Activated naive CD4-positive, alpha-beta T cell treated with anti-CD3 and anti-CD28 coated beads for 36 hours (primary cell): ENCODE data around the gene RAB6B. TPM values are rescaled to one million over a fixed set of nuclear protein-coding genes. Genes with fewer than 3 reads are reported as not detected.
A peak's percentile ranks its signal among the peaks of the same experiment; 100 is the strongest.

Experiments used
- CTCF ChIA-PET: fragments of 350-600 bp; sonication (Branson Sonifier 250); formaldehyde crosslinking; loops from one replicate; lab custom pipeline; 2021; ENCODE audit warnings: antibody characterized with exemption; lab: Charles Lee
- DNase-seq: peaks from one replicate; pipeline ENCODE4 v3.0.0-alpha.2; 2020
- H3K27ac Mint-ChIP-seq: one replicate; pipeline ENCODE4 v1.8.0; 2021; ENCODE audit warnings: mild to moderate bottlenecking, mixed read lengths
- H3K27me3 Mint-ChIP-seq: one replicate; pipeline ENCODE4 v1.8.0; 2021; ENCODE audit warnings: low read depth, mixed read lengths
- H3K36me3 Mint-ChIP-seq: one replicate; pipeline ENCODE4 v1.8.0; 2021; ENCODE audit warnings: low read depth, mixed read lengths
- H3K4me1 Mint-ChIP-seq: one replicate; pipeline ENCODE4 v1.8.0; 2021; ENCODE audit warnings: low read depth, mixed read lengths
- H3K4me3 Mint-ChIP-seq: one replicate; pipeline ENCODE4 v1.8.0; 2021; ENCODE audit warnings: mild to moderate bottlenecking, moderate library complexity, mixed read lengths
- H3K9me3 Mint-ChIP-seq: one replicate; pipeline ENCODE4 v1.8.0; 2021; ENCODE audit warnings: mixed read lengths
- intact Hi-C: fragments of 100-400 bp; cut with micrococcal nuclease; formaldehyde crosslinking; loops from one replicate; pipeline ENCODE4 v1.15.1; 2023
- total RNA-seq, 2 experiments: library from RNA; stranded (reverse); gene quantifications; one replicate each; pipeline ENCODE4 v1.2.3, GENCODE V29; 2021

The RAB6B gene
- total RNA-seq, 2 experiments from 2014 or later, result not detected

DNA sequence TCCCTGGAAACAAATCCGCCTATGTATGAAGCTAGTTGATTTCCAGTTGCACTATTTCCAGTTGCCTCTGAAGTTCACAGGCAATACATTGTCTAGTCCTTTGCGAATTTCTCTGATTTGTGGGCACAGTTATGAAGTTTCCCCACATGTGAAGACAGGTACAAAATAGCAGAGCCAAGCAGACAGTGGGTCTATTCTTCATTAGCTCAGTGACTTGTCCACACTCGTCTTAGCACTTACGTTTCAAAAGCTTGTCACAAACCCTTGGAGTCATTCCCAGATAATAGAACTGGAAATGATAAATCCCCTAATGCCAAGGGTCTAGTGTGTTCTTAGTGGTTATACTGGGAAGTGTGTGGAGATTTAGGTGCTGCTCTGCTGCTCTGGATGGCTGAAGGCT is 75.6 kb downstream of the RAB6B start:
- no peak for DNase-seq
- Mint-ChIP-seq H3K36me3 (peaks cover 52% of the 10 kb centered on the region), H3K4me3 (no peak overlapping the region)

DNA sequence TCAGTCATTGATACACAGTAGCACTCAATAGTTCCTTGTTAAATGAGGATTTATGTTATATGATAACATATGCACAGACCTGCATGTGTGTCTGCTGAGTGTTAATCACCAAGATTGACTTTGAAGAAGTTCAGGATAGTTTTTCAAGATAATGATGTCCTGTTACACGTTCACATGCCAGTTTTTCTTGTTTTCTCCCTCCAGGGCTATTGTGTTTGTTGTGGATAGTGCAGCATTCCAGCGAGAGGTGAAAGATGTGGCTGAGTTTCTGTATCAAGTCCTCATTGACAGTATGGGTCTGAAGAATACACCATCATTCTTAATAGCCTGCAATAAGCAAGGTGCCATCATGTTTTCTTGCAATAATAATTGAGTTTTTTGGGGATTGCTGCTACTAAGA is 80.3 kb downstream of the RAB6B start:
- intact Hi-C loops, result no loop called here
- Mint-ChIP-seq H3K9me3 (no peaks in the 10 kb centered on the region), H3K4me3 (no peak overlapping the region), H3K27me3 (no peaks in the 10 kb centered on the region), H3K4me1 (peaks cover 10% of the 10 kb centered on the region), H3K27ac (no peak overlapping the region), H3K36me3 (peaks cover 39% of the 10 kb centered on the region)
- DNase-seq, result no peak
- CTCF ChIA-PET, result no interaction called here

More for the DNA sequence above, 75.6 kb downstream of the RAB6B start:
- Mint-ChIP-seq H3K27ac (no peak overlapping the region), H3K4me1 (peaks cover 2% of the 10 kb centered on the region), H3K27me3 (no peaks in the 10 kb centered on the region), H3K9me3 (no peaks in the 10 kb centered on the region)
- CTCF ChIA-PET, result interaction anchor here (0.6 to 2.1 kb wide), 4 partner anchors 13 to 202 kb away, joined by 3 to 7 read pairs (median 3); no protein-coding TSS in a partner anchor
- intact Hi-C loops, result no loop called here

DNA sequence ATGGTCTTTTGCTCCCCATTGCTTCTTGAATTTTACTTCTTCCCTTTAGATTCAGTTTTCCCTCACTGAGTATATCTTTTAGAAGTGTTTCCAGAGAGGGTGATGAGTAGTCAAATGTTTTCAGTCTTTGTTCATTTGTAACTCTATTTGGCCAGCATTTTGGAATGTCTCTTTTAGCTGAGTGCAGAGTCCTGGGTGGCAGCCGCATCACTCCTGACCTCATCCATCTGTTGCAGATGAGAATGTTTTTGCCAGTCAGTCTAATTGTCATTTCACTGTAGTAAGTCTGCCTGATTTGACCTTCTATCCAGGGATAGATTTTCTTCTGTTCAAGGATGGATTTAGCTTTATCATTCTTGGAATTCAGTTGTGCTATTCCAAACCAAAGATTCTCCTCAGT is 82.8 kb downstream of the RAB6B start:
- H3K27me3 Mint-ChIP-seq, result no peaks in the 10 kb centered on the region
- no peak overlapping the region for H3K4me3 Mint-ChIP-seq
- peaks cover 25% of the 10 kb centered on the region for H3K4me1 Mint-ChIP-seq
- H3K36me3 Mint-ChIP-seq, result peaks cover 42% of the 10 kb centered on the region
- intact Hi-C loops, result no loop called here
- H3K9me3 Mint-ChIP-seq, result no peaks in the 10 kb centered on the region
- no peak for DNase-seq
- CTCF ChIA-PET, result no interaction called here
- H3K27ac Mint-ChIP-seq, result no peak overlapping the region

DNA sequence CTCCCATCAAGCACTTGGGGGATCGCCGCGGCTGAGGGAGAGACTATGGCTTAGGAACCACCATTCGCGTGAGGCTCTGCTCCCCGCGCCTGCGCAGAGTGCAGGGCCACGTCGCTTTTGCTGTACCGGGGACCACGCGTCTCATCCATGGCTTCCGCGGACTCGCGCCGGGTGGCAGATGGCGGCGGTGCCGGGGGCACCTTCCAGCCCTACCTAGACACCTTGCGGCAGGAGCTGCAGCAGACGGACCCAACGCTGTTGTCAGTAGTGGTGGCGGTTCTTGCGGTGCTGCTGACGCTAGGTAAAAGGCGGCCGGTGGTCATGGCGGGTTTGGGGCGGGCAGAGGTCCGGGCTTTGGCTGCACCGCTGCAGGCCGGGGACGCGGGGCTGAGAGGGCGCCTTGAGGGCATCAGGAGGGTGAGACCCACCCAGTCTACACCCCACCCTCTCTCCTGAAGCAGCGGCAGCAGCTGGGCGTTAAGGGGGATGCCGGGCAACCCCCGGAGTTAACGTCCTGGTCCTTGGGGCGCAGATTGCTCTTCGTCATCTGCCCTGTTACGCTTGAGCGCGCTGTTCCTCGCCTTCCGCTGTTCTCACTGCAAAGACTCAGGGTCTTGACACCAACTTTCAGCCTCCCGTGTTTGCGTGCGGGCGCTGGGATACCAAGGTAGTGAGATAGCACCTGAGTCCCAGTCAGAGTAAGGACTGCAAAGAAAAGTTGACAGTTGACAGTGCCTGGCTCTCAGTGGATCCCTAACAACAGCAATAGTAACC is 89.8 kb downstream of the RAB6B start, which contains the start of gene SRPRB:
Gene SRPRB (plus strand): TSS at position 114 of the 774 bp plus-strand sequence. CDS start 34 bp downstream, at position 148.
- CTCF ChIA-PET, result interaction anchor here (0.6 to 6.1 kb wide), 4 partner anchors 12 to 1053 kb away, joined by 3 to 27 read pairs (median 4); no protein-coding TSS in a partner anchor

DNA sequence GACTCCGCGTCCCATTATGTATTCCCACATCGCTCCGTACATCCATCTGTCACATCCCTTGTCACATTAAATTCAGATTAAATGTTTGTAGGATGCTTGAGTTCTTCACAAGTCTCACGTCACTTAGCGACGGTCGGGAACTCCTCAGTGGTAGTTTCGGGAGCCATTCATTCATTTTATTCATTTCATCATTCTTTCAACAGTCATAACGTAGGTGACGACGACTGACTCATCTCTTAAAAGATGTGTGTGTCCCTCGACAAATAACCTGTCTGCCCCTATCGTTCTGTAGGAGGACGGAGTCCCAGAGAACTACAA is 90.3 kb downstream of the RAB6B start:
- peak overlapping the region; percentile 94 for H3K27ac Mint-ChIP-seq
- CTCF ChIA-PET, result interaction anchor here (6.1 kb wide), 1 partner anchor 12 kb away, joined by 27 read pairs; no protein-coding TSS in a partner anchor
- intact Hi-C loops, result loop anchor here (1.0 to 2.0 kb wide), 9 partner anchors 13 to 1389 kb away; partner anchors contain the start of genes CDV3, CEP63, DNAJC13 and NPHP3
- peaks cover 37% of the 10 kb centered on the region for H3K4me1 Mint-ChIP-seq
- H3K36me3 Mint-ChIP-seq, result peaks cover 15% of the 10 kb centered on the region
- H3K4me3 Mint-ChIP-seq, result peak overlapping the region; percentile 93
- no peak for DNase-seq
- H3K27me3 Mint-ChIP-seq, result no peaks in the 10 kb centered on the region
- H3K9me3 Mint-ChIP-seq, result no peaks in the 10 kb centered on the region

More for the DNA sequence above, 89.8 kb downstream of the RAB6B start, which contains the start of gene SRPRB:
- Mint-ChIP-seq H3K27me3 (no peaks in the 10 kb centered on the region), H3K27ac (peak within 1 kb of the TSS; percentile 94), H3K4me3 (peak within 1 kb of the TSS; percentile 93), H3K4me1 (peaks cover 38% of the 10 kb centered on the region), H3K9me3 (no peaks in the 10 kb centered on the region), H3K36me3 (peaks cover 16% of the 10 kb centered on the region)
- peak; percentile 98 for DNase-seq
- intact Hi-C loops, result loop anchor here (1.0 to 2.0 kb wide), 10 partner anchors 12 to 1389 kb away; partner anchors contain the start of genes CDV3, CEP63, DNAJC13 and NPHP3

DNA sequence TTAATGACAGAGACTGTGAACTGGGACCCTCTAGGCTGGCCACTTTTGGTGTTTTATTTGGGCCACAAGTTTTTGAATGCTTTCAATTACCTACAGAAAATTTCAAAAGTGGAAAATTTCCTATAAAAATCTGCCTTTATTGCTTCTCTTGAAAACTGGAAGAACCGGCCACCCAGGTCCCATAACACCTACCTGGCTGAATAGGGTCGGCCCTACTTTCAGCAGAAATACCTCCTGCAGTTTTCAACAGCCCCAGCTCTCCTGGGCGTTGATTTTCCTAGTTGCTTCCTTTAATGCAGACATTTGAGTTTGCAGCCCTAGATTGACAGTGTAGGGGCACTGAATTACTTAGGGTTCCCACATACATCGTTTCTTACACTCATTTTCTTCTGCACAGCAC is 90.8 kb downstream of the RAB6B start:
- peak overlapping the region; percentile 93 for H3K4me3 Mint-ChIP-seq
- intact Hi-C loops, result loop anchor here (1.0 to 2.0 kb wide), 9 partner anchors 13 to 1388 kb away; partner anchors contain the start of genes CDV3, CEP63, DNAJC13 and NPHP3
- peaks cover 2% of the 10 kb centered on the region for H3K27me3 Mint-ChIP-seq
- peak overlapping the region; percentile 94 for H3K27ac Mint-ChIP-seq
- CTCF ChIA-PET, result interaction anchor here (1.0 to 6.1 kb wide), 2 partner anchors 13 to 121 kb away, joined by 3 to 27 read pairs; no protein-coding TSS in a partner anchor
- peaks cover 33% of the 10 kb centered on the region for H3K4me1 Mint-ChIP-seq
- peaks cover 14% of the 10 kb centered on the region for H3K36me3 Mint-ChIP-seq
- DNase-seq, result no peak
- no peaks in the 10 kb centered on the region for H3K9me3 Mint-ChIP-seq

DNA sequence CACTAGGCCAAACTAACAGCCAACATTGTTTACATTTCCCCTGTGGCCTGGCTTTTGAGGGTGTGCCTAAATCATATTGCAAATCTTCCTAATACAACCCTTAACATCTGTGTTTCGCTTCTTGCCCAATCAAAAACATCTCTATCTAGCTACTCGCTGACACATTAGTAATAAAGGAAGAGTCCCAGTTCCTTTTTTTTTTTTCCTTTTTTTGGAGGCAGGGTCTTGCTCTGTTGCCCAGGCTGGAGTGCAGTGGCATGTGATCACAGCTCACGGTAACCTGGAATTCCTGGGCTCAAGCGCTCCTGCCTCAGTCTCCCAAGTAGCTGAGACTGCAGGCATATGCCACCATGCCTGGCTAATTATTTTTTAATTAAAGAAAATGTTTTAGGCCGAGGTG is 92.2 kb downstream of the RAB6B start:
- H3K4me3 Mint-ChIP-seq, result no peak overlapping the region
- H3K9me3 Mint-ChIP-seq, result no peaks in the 10 kb centered on the region
- DNase-seq, result no peak
- peaks cover 8% of the 10 kb centered on the region for H3K36me3 Mint-ChIP-seq
- intact Hi-C loops, result no loop called here
- H3K4me1 Mint-ChIP-seq, result peaks cover 26% of the 10 kb centered on the region
- H3K27me3 Mint-ChIP-seq, result peaks cover 4% of the 10 kb centered on the region
- CTCF ChIA-PET, result interaction anchor here (0.7 to 6.1 kb wide), 2 partner anchors 14 to 344 kb away, joined by 3 to 27 read pairs; no protein-coding TSS in a partner anchor
- H3K27ac Mint-ChIP-seq, result no peak overlapping the region

DNA sequence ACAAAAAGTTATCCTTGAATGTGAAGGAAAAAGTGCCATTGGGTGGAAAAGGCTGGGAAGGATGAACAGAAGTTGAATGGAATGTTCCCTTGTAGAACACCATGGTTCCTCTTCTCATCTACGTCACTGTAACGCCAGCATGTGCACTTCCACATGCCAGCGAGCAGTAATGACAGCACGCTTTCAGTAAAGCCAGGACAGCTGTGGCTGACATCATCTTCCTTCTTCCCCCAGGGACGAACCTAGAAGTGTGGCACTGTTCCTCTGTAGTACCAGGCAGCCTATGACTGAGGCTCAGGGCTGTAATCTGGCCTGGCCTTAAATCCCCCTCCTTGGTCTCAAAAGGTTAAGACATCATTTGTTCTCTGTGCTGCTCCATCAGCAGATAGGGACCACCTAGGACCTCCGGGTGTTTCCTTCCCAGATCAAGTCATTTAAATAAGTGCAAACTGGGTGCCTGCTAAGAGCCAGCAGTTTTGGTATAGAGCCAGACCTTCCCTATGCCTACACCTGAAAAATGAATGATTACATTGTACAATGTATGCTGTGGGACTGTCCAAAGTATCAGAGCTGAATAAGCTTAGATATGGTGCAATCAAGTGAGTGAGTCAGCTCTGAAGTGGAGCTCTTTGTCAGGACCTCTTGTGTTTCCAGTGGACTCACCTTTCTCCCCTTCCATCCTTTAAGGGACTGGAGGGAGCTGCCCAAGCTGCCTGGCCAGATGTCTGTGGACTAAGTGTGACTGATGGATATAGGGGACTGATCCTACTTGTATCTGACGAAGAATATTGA is 95.7 kb downstream of the RAB6B start:
- no peak for DNase-seq
- Mint-ChIP-seq H3K4me3 (no peak overlapping the region), H3K36me3 (no peaks in the 10 kb centered on the region), H3K27me3 (peaks cover 14% of the 10 kb centered on the region), H3K4me1 (peaks cover 2% of the 10 kb centered on the region), H3K9me3 (no peaks in the 10 kb centered on the region), H3K27ac (no peak overlapping the region)
- CTCF ChIA-PET, result no interaction called here
- intact Hi-C loops, result no loop called here

DNA sequence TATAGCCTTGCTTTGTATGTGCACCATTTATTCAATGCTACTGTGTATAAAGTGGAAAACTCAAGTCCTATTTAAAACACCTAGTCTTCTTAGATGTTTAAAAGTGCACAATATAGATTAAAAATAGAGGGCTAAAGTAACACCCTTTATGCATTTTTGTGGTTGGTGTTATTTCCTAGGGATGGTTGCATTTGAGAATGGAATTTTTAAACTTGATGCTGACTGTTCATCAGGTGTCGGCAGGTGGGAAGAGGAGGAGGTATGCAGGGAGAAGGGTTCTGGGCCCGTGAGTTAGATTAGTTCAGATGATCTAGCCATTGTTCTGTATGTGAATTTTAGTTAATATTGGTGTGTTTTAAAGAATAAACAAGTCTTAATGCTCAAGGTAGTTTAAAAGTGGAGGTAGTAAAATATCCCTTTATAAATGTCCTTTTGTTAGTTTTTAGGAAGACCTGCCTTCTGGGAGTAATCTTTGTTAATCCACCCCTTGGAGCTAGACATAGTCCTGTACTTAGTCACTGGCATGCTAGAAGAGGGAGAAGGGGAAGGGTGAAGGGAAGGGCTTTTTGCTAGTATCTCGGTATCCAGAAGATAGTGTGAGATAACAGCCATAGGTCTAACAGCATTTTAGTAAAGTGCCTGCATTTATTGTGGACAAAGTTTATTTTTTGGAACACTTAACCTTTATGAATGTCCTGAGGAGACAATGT is 98.1 kb downstream of the RAB6B start:
- DNase-seq, result no peak
- Mint-ChIP-seq H3K9me3 (peaks cover 4% of the 10 kb centered on the region), H3K36me3 (peaks cover 4% of the 10 kb centered on the region), H3K27ac (no peak overlapping the region), H3K27me3 (peaks cover 18% of the 10 kb centered on the region), H3K4me3 (no peak overlapping the region), H3K4me1 (no peaks in the 10 kb centered on the region)
- intact Hi-C loops, result no loop called here
- CTCF ChIA-PET, result no interaction called here

DNA sequence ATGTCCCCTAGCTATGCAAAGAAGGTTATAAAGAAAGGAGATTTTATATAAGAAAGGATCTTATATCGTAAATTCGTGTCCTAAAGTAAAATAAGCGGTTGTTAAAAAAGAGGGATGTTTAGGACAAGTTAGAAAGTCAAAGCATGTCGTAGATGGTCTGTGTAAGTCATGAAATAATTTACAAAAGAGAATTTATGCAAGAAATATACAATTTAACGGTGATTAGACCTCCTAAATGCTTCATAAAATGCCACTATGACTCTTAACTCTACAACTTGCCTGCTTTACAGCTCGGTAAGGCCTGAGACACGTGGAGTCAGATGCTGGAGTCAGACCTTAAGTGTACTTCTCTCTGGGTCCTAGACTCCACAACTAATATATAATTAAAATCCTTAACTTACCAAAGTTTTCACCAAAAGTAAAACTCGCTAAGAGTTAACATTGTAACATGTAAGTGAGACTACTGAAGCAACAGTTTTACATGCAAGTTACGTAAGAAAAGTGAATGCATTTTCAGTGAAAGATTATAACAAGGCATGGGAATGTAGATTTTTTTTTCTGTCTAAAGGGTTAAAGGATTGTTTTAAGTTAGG is 103.4 kb downstream of the RAB6B start:
- Mint-ChIP-seq H3K36me3 (peaks cover 5% of the 10 kb centered on the region), H3K27me3 (peaks cover 10% of the 10 kb centered on the region), H3K4me3 (no peak overlapping the region), H3K27ac (no peak overlapping the region), H3K9me3 (peaks cover 5% of the 10 kb centered on the region), H3K4me1 (no peaks in the 10 kb centered on the region)
- intact Hi-C loops, result no loop called here
- no peak for DNase-seq
- CTCF ChIA-PET, result no interaction called here

DNA sequence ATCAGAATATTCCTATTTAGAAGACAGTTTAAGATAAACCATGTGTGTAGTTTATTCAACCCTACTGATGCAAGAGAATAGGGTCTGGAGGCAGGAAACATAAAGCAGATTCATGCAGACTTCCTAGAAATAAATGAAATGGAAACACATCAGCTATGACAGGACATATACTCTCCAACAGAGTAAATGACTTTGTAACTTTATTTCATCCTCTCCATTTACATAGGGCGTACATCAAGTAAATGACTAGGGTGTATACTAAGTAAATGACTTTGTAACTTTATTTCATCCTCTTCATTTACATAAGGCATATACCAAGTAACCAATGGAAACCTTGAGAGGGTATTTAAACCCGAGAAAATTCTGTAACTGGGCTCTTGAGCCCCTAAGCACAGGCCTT is 107.7 kb downstream of the RAB6B start:
- Mint-ChIP-seq H3K27me3 (peaks cover 7% of the 10 kb centered on the region), H3K4me1 (no peaks in the 10 kb centered on the region), H3K9me3 (peaks cover 5% of the 10 kb centered on the region), H3K27ac (no peak overlapping the region), H3K4me3 (no peak overlapping the region), H3K36me3 (peaks cover 5% of the 10 kb centered on the region)
- intact Hi-C loops, result no loop called here
- CTCF ChIA-PET, result interaction anchor here (1.0 kb wide), 1 partner anchor 125 kb away, joined by 4 read pairs; no protein-coding TSS in a partner anchor
- DNase-seq, result no peak
